ENCODE data around the gene LY6G6F. TPM values are rescaled to one million over a fixed set of nuclear protein-coding genes. Genes with fewer than 3 reads are reported as not detected.

Gene LY6G6F
- total RNA-seq, 1 experiment from 2014 or later, result not detected

GRCh38 chr6:31723245-31723979 lies 16.7 kb downstream of the LY6G6F start, which contains the start of gene MPIG6B:
TSS of gene MPIG6B (plus strand) at chr6:31723373. CDS start at chr6:31723384, 11 bp downstream.
- no peak for DNase-seq (ENCODE audit: low spot score)

- DNase-seq (ENCODE audit: low spot score), result no peak
Measured at GRCh38 chr6:31723980-31724691, 17.5 kb downstream of the LY6G6F start.

- DNase-seq (ENCODE audit: low spot score), result no peak
Measured at GRCh38 chr6:31725502-31726350, 19.1 kb downstream of the LY6G6F start.

GRCh38 chr6:31727034-31727716 lies 20.5 kb downstream of the LY6G6F start:
- DNase-seq (ENCODE audit: low spot score), result no peak

- DNase-seq (ENCODE audit: low spot score), result no peak
Measured at GRCh38 chr6:31727717-31728671, 21.3 kb downstream of the LY6G6F start.

- DNase-seq (ENCODE audit: low spot score), result no peak
Measured at GRCh38 chr6:31728767-31729514, 22.3 kb downstream of the LY6G6F start, which contains the start of gene DDAH2. TSS of gene DDAH2 (minus strand) at chr6:31729299. CDS start at chr6:31729161, 138 bp downstream.

- DNase-seq (ENCODE audit: low spot score), result peak; percentile 87
Measured at GRCh38 chr6:31729515-31729978, 22.9 kb downstream of the LY6G6F start.

GRCh38 chr6:31729979-31730630 lies 23.4 kb downstream of the LY6G6F start:
- DNase-seq (ENCODE audit: low spot score), result peak; percentile 87

GRCh38 chr6:31730631-31731086 lies 24.0 kb downstream of the LY6G6F start:
- DNase-seq (ENCODE audit: low spot score), result no peak

GRCh38 chr6:31732029-31732428 lies 25.4 kb downstream of the LY6G6F start:
- DNase-seq (ENCODE audit: low spot score), result no peak

- no peak for DNase-seq (ENCODE audit: low spot score)
Measured at GRCh38 chr6:31733734-31734133, 27.1 kb downstream of the LY6G6F start.

- DNase-seq (ENCODE audit: low spot score), result no peak
Measured at GRCh38 chr6:31734247-31734820, 27.7 kb downstream of the LY6G6F start.

GRCh38 chr6:31734821-31735406 lies 28.2 kb downstream of the LY6G6F start:
- peak; percentile 89 for DNase-seq (ENCODE audit: low spot score)

GRCh38 chr6:31736021-31736767 lies 29.5 kb downstream of the LY6G6F start, which contains the start of gene CLIC1:
TSS of gene CLIC1 (minus strand) at chr6:31736530. CDS start at chr6:31736300, 230 bp downstream.
- peak; percentile 86 for DNase-seq (ENCODE audit: low spot score)

GRCh38 chr6:31736768-31737314 lies 30.2 kb downstream of the LY6G6F start:
- DNase-seq (ENCODE audit: low spot score), result no peak

- peak; percentile 10 for DNase-seq (ENCODE audit: low spot score)
Measured at GRCh38 chr6:31737315-31737990, 30.8 kb downstream of the LY6G6F start.

Measured in A172 (cell line).